ENCODE measurements around the gene DHRS3.
A peak's percentile ranks its signal among the peaks of the same experiment; 100 is the strongest.

DHRS3 gene

DNA sequence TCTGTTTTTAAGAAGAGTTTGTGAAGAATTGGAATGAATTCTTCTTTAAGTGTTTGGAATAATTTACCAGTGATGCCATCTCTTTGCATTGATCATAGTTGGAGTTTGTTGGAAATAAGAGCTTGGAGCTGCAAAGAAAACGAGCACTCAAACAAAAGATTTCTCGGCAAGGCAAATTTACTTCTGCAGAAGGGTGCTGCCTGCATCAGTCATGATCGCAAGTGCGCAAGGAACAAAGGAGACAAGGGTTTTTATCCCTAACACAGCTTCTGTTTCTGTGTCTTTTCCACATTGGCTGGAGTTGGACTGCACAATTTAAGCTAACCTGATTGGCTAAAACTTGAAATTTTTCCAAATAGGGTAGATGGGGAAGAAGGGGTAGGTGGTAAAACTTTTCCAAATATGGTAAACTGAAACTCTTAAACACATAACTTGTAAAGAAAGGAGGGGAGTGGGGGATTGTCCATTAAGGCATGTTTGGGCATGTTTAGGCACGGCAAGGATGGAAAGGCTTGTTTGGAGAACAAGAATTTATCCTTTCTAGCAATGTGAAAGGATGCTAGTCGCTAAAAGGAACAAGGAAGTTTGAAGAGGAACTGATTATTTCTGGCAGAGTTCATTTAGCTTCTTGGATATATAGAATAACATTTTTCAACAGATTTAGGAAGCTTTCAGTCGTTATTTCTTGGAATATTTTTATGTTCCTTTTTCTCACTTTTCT is 22.4 kb upstream of the DHRS3 start:
- no peak for DNase-seq (ENCODE audit: low spot score)

DNA sequence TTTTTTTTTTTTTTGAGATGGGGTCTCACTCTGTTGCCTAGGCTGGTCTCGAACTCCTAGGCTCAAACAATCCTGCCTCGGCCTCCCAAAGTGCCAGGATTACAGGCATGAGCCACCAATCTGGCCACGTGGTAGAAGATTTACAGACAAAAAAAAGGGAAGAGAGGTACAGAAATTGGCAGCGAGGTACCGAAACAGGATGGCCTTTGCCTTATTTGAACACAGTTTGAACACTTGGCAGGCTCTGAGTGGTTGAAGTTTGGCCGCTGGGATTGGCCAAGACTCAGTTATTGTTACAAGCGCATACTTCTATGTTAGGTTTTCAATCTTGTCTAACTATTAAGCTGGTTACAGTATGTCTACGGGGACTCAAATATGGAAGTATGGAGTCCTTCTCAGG is 19.7 kb upstream of the DHRS3 start:
- no peak for DNase-seq (ENCODE audit: low spot score)

- no peak for DNase-seq (ENCODE audit: low spot score)
These were observed 18.3 kb upstream of the DHRS3 start for GRCh38 chr1:12636098-12636950.

DNA sequence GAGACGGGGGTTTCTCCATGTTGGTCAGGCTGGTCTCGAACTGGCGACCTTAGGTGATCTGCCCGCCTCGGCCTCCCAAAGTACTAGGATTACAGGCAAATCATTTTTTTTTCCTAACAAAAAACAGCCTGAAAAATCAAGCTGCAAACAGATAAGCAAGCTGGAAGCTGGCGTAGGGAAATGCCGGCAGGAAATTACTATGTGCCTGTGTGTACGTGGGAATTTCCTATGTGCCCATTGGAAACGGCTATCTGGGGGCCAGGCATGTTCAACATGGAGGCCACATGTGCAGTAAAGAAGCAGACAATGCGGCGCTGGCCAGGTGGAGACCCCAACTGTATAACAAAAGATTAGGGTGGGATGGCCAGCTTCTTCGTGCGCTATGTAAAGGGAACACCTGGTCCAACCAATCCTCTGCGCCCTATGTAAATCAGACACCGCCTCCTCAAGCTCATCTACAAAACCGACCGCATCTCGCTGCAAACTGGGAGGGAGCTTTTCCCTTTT is 16.7 kb upstream of the DHRS3 start:
- DNase-seq (ENCODE audit: low spot score), result no peak

DNA sequence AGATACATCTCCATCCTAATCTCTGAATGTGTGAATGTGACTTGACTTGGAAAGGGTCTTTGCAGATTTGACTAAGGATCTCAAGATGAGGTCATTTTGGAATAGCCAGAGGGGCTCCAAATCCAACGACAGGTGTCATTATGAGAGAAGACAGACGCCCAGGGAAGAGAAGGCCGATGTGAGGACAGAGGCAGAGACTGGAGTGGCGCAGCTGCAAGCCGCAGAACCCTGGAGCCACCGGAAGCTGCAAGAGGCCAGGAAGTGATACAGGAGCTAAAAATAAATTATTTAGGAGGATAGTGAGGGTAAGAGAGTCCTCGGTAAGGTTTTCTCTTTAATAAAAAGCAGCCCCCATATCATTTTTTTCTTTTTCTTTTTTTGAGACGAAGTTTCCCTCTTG is 16.1 kb upstream of the DHRS3 start:
- no peak for DNase-seq (ENCODE audit: low spot score)

- no peak for DNase-seq (ENCODE audit: low spot score)
These were observed 13.6 kb upstream of the DHRS3 start for GRCh38 chr1:12631571-12631970.

DNA sequence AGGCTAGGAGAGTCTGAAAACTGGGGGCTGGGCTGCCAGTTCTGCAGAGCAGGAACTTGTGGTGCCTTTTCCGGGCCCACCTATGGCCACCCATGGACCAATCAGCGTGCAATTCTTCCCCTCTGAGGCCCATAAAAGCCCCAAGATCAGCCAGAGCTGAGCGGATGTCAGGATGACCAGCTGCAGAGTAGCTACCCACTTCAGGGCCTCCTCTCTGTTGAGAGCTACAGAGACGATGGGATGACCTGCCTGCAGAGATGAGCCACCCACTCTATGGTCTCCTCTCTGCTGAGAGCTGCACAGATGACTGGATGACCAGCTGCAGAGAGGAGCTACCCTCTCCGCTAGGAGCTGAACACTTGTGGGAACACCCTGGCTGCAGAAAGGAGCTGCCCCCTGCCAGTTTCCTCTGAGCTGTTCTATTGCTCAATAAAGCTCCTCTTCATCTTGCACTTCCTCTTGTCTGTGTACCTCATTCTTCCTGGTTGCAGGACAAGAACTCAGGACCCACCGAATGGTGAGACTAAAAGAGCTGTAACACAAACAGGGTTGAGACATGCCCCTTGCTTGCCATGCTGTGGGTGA is 13.0 kb upstream of the DHRS3 start:
- DNase-seq (ENCODE audit: low spot score), result no peak

DNA sequence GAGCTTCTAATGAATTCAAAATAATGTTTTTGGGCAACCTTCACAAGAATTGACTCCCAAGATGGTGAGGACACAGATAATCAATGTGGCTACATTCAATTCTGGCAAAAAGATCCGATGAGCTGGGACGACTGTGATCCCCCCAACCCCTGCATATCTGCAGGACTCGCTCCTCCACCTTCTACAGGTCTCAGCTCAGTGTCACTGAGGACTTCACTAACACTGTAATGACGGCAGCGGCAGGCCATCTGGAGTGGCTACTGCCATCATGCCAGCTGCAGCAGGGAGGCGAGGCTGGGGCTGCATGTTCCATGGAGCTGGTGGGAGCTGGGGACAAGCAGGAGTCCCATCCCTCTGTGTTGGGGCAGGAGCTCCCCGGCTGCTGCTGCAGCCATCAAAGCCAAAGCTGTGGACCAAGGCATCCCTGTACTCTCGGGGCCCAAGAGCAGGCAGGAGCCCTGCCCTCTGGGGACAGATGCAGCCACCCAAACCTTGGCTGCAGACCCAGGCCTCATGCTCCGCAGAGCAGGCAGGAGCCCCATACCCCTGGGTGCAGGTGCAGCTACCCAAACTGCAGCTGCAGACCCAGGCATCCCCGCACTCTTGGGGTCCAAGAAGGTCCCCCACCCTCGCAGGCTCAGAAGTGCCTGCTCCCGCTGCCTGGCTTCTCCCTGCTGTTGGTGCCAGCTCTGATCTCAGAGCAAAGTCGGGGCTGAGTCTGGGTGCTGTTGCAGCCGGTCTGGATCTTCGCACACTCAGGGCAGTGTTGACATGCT is 12.2 kb upstream of the DHRS3 start:
- DNase-seq (ENCODE audit: low spot score), result no peak

- DNase-seq (ENCODE audit: low spot score), result no peak
These were observed 11.5 kb upstream of the DHRS3 start for GRCh38 chr1:12629511-12629956.

DNA sequence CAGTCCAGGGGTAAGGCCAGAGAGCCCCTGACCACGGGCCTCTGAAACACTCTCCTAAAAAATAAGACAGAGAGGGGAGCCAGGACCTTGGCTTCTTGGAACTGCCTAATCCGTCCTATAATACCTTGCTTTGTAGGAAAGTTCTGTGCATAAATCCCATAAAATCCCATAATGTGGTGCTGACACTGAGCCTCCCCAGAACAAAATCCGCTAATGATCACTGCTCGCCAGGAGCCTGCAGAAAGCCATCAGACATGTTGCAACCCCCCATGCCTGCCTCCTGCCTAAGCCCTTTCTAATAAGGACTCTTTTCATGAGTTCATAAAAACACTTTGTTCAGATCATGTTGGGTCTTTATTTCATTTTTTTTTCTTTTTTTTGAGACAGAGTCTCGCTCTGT is 9.3 kb upstream of the DHRS3 start:
- no peak for DNase-seq (ENCODE audit: low spot score)

GRCh38 chr1:12626888-12627287 is 8.9 kb upstream of the DHRS3 start:
- no peak for DNase-seq (ENCODE audit: low spot score)

DNA sequence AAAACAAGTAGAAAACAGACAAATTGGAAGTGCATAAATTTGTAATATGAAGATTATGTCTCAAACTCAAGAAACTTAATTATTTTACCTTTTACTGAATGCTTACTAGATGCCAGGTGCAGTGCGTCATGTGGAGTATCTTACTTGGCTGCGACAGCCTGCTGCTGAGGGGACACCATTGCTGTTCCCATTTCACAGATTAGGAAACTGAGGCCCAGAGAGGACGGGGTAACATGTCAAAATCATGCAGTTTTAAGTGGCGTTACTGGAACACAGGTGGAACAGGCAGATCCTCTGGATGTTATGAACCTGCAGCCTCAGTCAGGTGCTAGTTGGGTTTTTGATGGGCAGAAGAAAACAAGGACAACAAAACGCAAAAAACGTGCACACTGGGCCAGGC is 7.3 kb upstream of the DHRS3 start:
- DNase-seq (ENCODE audit: low spot score), result no peak

DNA sequence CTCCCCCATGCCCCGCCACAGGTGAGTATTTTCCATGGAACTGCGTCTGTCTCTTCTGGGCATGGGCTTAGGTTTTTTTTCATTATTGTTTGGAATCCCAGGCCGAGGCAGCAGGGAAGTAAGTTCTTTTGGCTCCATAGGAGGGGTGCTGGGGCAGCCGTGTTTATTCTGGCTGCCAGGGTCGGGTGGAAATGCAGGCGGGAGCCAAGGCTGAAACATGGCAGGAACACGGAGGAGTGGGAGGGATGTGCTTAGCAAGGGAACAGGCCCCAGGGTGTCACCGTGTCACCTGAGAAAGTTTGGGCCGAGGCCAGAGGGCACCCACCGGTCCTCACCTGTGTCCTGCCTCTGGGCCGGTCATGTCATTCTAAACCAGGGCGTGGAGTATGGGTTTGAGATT is 4.5 kb upstream of the DHRS3 start:
- DNase-seq (ENCODE audit: low spot score), result no peak

DNA sequence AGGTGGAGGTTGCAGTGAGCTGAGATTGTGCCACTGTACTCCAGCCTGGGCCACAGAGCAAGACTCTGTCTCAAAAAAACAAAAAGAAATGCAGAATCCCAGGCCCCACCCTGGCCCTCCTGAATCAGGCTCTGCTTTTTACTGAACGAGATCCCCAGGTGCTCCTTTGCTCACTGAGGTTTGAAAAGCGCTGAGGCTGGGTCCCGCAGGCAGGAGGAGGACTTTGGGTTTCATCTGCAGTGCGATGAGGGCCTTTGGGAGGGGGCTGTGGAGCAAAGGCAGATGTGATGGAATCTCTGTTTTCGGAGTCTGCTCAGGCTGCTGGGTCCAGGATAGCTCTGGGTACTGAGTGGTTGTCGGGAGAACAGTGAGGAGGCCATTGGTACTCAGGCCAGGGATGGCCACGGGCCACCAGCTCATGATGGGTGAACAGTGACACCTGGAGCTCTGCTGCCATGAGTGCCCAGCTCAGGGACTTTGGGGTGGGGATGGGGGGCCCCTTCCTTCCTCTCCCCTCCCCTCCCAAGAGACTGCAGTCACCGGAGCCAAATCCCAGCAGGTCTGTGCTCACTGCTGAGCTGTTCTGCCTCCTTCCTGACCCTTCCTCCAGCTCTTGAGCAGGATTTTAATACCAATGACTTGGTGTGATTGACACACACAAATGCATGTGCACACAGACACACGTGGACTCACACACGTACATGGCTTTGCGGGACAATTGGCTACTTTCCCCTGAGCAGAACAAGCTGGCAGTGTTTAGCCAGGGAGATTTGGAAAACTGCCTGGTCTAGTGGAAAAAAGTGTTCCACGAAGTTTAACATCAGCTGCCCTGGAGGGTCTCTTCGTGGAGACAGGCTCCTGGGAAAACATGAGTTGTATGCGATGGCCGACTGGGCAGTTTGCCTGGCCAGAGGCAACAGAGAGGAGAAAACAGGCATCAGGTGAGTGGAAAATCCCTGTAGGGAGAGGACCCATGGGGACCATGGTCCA is 3.6 kb upstream of the DHRS3 start:
- no peak for DNase-seq (ENCODE audit: low spot score)

- DNase-seq (ENCODE audit: low spot score), result no peak
These were observed 2.9 kb upstream of the DHRS3 start for GRCh38 chr1:12620931-12621330.

GRCh38 chr1:12620488-12620865 is 2.5 kb upstream of the DHRS3 start:
- DNase-seq (ENCODE audit: low spot score), result no peak

- peak; percentile 64 for DNase-seq (ENCODE audit: low spot score)
These were observed 1.9 kb upstream of the DHRS3 start for GRCh38 chr1:12619792-12620487.

DNA sequence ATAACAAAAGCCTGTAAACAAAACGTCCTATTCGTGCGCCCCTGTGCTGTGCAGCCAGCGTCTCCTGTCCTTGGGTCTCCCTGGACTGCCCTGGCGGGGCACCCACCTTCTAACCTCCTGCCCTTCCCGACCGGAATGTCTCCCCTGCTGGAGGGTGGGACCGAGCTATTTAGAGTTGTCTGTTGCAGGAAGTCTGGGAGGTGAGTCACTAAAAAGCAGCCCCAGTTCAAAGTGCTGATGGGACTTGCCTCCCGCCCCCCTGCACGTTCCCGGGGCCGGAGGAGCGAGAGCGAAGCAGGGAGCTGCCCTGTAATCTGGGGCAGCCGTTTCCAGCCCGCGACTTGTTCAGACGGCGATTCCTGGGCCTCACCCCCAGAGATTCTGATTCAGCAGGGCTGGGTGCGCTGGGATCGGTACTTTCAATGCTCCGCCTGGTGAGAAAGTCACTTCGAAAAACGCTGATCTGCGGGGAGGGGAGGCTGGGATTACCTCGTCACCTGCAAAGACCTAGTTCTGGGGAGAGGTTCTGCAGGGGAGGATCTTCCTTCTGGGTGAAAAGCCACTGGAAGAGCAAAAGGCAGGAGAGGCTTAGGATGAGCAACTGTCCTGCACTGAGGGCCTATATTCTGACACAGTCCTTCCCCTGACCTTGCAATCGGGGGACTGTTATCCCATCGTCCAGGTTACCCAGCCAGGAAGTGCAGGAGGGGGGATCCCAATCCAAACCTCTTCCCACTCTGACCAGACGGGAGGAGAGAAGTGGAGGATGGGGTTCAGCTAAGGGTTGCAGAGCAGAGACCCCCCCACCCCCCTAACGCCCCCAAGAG is 1.2 kb upstream of the DHRS3 start:
- DNase-seq (ENCODE audit: low spot score), result peak; percentile 84

DNA sequence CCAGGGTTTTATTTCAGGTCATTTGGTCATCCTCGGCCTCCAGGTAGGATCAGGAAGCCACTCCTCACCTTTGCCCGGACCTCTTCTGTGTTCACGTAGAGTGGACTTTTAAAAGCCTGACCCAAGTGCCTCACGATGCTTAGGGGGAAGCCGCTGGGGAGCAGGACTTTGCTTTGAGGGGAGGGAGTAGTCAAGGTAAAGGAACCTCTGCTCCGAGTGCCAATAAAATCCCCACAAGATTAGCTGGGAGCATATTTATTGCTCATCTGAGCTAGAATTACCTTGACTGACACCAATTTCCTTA is 603 bp upstream of the DHRS3 start:
- DNase-seq (ENCODE audit: low spot score), result no peak

GRCh38 chr1:12617511-12617900 is 504 bp downstream of the DHRS3 start:
- no peak for DNase-seq (ENCODE audit: low spot score)
